ENCODE results near the gene NEUROD2.

DNA sequence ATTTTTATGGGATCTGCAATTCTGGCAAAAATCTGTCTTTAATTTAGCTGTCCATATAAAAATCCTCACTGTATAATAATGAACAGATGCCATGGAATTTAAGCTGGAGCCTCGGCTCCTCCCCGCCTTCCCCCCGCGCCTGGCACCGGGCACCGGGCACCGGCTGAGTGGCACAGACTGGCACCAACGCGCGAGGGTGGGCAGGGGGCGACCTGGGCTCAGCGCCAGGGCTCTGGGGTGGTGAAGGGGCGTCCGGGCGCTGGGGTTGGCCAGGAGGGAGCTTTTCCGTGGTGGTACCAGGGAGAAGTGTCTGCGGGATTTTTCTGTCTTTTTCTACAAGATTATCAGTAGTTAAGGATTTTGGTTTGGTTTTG is 9.1 kb downstream of the NEUROD2 start:
- TF ChIP-seq POLR2A (IDR thresholded peaks at IDR 0.05; ENCODE audit: low read depth, low read length) (no peak), CTCF (IDR thresholded peaks at IDR 0.05; ENCODE audit: extremely low read depth in 1 of 2, insufficient read depth in 1 of 2, low read depth in 1 of 2, low read length in 2 of 2) (no peak), POLR2AphosphoS5 (IDR thresholded peaks at IDR 0.05; ENCODE audit: insufficient read depth, low read depth, low read length) (no peak), EZH2 (IDR thresholded peaks at IDR 0.05; ENCODE audit: borderline replicate concordance, low read depth, low read length, severe bottlenecking) (peak; percentile 46), MYC (IDR thresholded peaks at IDR 0.05; ENCODE audit: low read depth, low read length) (no peak)
- TF ChIP-seq, protein P1, sequence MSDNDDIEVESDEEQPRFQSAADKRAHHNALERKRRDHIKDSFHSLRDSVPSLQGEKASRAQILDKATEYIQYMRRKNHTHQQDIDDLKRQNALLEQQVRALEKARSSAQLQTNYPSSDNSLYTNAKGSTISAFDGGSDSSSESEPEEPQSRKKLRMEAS (IDR thresholded peaks at IDR 0.05; ENCODE audit: insufficient read depth, insufficient read length), result no peak

All from endothelial cell of umbilical vein (primary cell).